ENCODE results near the gene EDAR. TPM values are rescaled to one million over a fixed set of nuclear protein-coding genes. Genes with fewer than 3 reads are reported as not detected.

Gene EDAR
- total RNA-seq, 1 donor from 2014 or later = not detected

GRCh38 chr2:108936866-108937265, 52.2 kb downstream of the EDAR start:
- intact Hi-C loops (cut with micrococcal nuclease) = no loop called here
- no peak for ATAC-seq (ENCODE audit: low read depth)
- Mint-ChIP-seq H3K4me1 (peaks cover 2% of the 10 kb centered on the region), H3K36me3 (ENCODE audit: low read depth) (no peaks in the 10 kb centered on the region), H3K4me3 (no peak overlapping the region), H3K27ac (no peak overlapping the region), H3K9me3 (no peaks in the 10 kb centered on the region), H3K27me3 (no peaks in the 10 kb centered on the region)
- ChIA-PET POLR2A (no interaction called here), CTCF (no interaction called here)
- no peak for TF ChIP-seq CTCF (IDR thresholded peaks at IDR 0.05)
- DNase-seq = no peak

GRCh38 chr2:108936076-108936864, 52.8 kb downstream of the EDAR start:
- intact Hi-C loops (cut with micrococcal nuclease) = no loop called here
- ChIA-PET POLR2A (no interaction called here), CTCF (no interaction called here)
- Mint-ChIP-seq H3K4me1 (peaks cover 2% of the 10 kb centered on the region), H3K27ac (no peak overlapping the region), H3K4me3 (no peak overlapping the region), H3K36me3 (ENCODE audit: low read depth) (no peaks in the 10 kb centered on the region), H3K9me3 (no peaks in the 10 kb centered on the region), H3K27me3 (no peaks in the 10 kb centered on the region)
- no peak for DNase-seq
- TF ChIP-seq CTCF (IDR thresholded peaks at IDR 0.05) = no peak
- no peak for ATAC-seq (ENCODE audit: low read depth)

GRCh38 chr2:108935271-108935741, 53.7 kb downstream of the EDAR start:
- ATAC-seq (ENCODE audit: low read depth) = no peak
- H3K9me3 Mint-ChIP-seq = no peaks in the 10 kb centered on the region
- no peak for TF ChIP-seq CTCF (IDR thresholded peaks at IDR 0.05)
- H3K36me3 Mint-ChIP-seq (ENCODE audit: low read depth) = no peaks in the 10 kb centered on the region
- no peak overlapping the region for H3K4me3 Mint-ChIP-seq
- ChIA-PET CTCF (no interaction called here), POLR2A (no interaction called here)
- intact Hi-C loops (cut with micrococcal nuclease) = no loop called here
- no peak overlapping the region for H3K27ac Mint-ChIP-seq
- H3K4me1 Mint-ChIP-seq = peaks cover 2% of the 10 kb centered on the region
- DNase-seq = no peak
- H3K27me3 Mint-ChIP-seq = no peaks in the 10 kb centered on the region

DNA sequence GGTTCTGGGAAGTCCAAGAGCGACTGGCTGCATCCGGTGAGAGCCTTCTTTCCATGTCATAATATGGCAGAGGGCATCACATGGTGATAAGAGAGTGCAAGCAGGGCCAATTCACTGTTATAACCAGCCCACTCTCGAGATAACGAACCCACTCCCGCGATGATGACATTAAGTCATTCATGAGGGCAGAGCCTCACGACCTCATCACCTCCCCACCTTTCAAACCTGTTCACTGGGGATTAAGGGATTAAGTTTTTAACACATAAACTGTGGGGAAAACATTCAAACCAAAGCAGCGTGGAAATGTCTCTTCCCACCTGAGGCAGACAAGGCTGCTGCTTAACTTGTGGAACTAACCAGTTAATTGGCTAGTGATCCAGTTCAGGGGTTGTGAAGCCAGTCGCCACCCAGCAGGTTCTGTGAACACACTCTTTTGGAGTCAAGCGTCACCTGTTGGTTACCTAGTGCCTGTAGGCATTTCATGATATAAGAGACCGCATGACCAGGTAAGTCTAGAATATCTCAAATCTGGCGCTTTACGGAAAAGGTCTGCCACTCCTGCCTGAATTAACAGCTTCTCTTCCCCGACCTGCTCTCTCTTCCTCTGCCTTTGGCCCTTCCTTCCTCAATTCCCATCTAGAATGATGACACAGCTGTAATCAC, 54.3 kb downstream of the EDAR start:
- intact Hi-C loops (cut with micrococcal nuclease) = no loop called here
- no peak for DNase-seq
- Mint-ChIP-seq H3K36me3 (ENCODE audit: low read depth) (no peaks in the 10 kb centered on the region), H3K9me3 (no peaks in the 10 kb centered on the region), H3K27ac (no peak overlapping the region), H3K4me1 (peaks cover 2% of the 10 kb centered on the region), H3K4me3 (no peak overlapping the region), H3K27me3 (no peaks in the 10 kb centered on the region)
- ATAC-seq (ENCODE audit: low read depth) = no peak
- CTCF ChIA-PET = no interaction called here
- POLR2A ChIA-PET = no interaction called here
- TF ChIP-seq CTCF (IDR thresholded peaks at IDR 0.05) = no peak

DNA sequence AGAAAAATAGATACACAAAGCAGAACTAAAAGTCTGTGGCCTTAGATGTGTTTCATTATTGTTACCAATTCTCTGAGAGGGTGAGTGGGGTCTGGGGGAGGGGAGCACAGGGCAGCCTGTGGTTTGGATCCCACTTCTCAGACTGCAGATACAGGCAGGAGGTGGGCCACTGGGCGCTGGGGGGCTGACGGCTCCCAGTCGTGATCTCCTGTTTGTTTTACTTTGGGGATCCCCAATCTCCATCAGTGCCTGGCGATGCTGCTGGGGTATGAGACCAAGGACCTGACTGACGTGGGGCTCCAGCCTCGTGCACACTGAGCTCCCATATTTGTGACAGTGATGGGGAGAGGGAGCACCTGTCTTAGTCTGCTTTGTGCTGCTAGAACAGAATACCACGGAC, 54.9 kb downstream of the EDAR start:
- DNase-seq (no peak), ATAC-seq (ENCODE audit: low read depth) (no peak)
- intact Hi-C loops (cut with micrococcal nuclease) = no loop called here
- no peak for TF ChIP-seq CTCF (IDR thresholded peaks at IDR 0.05)
- no peak overlapping the region for H3K4me3 Mint-ChIP-seq
- H3K36me3 Mint-ChIP-seq (ENCODE audit: low read depth) = no peaks in the 10 kb centered on the region
- POLR2A ChIA-PET = no interaction called here
- no peak overlapping the region for H3K27ac Mint-ChIP-seq
- H3K27me3 Mint-ChIP-seq = no peaks in the 10 kb centered on the region
- H3K4me1 Mint-ChIP-seq = peaks cover 2% of the 10 kb centered on the region
- CTCF ChIA-PET = no interaction called here
- no peaks in the 10 kb centered on the region for H3K9me3 Mint-ChIP-seq
